Eye (tissue), 1 donor: ENCODE data around the gene IHH.
A peak's percentile ranks its signal among the peaks of the same experiment; 100 is the strongest.

Source experiments
- DNase-seq: peaks from one replicate; pipeline ENCODE4 v3.0.0-alpha.2; 2015

Gene IHH

DNA sequence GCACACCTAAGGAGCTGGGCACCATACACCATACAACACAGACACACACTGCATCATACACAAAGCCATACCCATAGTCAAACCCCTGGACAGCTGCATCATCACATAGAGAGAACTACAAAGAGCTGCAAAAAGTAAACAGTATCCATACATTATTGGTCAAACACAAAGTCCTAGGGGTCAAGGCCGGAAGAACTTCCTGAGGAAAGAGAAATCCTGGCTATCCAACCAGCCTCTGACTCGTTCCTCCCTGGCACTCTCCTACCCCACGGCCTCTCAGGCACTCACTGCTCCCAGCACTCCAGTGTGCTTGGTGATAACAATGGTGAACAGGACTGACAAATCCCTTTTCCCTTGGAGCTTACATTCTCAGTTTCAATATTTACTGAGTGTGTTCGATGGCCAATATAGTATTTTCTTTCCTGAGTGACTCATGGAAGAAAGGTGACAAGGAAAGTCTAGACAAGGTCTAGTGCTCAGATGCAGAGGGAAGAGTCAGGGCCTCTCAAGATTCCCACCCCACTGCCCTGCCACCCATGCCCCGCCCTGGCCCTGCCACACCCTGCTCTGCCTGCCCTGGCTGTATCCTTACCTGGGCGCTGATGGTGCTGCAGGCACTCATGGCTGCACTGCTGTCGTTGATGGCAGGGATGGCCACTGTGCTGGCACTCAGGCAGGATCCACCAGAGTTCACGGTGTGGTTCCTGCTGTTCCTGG lies 22.8 kb downstream of the IHH start:
- no peak for DNase-seq

DNA sequence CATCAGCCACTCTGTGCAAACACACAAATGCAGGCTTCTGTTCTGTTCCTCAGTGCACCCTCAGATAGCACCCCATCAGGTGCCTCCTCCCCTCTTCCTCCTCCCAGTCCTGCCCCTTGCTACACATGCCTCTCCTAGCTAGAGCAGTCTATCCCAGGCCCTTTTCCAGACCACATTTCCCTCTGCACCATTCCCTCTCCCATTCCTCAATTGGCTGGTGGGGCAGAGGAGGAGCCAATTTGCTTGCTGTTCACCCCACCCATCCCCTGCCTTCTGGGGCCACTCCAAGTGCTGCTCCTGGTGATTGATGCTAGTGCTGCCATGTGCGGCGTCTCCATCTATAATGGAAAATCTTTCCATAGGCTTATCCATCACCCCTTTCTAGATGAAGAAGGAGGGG lies 24.8 kb downstream of the IHH start:
- no peak for DNase-seq

DNA sequence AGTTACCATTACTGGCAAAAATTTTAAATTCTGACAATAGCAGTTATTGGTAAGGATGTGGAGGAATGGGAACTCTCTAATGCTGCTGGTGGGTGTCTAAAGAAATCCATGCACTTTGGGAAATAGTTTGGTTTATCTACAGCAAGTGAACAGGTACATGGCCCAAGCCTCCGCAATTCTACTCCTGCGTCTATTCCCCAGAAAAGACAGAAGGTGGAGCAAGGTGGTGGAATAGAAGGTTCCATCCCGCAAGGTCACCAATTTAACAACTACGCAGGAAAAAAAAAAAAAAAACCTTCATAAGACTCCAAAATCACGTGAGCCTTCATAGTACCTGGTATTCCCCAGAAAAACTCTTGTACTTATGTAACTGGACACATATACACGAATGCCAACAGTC lies 25.9 kb downstream of the IHH start:
- DNase-seq: no peak

DNA sequence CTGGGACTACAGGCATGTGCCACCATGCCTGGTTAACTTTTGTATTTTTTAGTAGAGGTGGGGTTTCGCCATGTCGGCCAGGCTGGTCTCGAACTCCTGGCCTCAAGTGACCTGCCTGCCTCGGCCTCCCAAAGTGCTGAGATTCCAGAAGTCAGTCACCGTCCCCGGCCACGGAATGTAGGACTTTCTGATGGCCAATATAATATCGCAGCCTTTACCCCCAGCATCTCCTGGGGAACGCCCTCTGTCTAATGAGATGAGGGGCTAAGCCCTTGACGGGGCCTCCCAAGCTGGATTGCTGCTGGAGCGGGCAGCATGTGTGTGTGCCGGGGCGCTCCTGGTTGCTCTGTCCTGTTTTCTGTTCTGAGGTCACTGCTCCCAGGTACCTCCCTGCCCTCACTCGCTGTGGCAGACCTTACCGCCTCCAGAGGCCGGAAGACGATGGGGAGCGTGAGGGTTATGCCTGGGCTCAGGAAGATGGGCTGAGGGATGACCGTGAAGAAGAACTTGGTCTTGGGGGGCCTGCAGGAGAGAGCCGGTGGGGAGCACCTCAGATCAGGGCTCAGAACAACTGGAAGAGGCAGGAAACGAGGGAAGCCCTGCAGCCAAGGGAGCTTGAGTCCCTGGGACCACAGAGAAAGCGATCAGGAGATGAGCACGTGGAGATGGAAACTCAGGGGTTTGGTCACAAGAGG lies 28.5 kb downstream of the IHH start:
- no peak for DNase-seq

DNA sequence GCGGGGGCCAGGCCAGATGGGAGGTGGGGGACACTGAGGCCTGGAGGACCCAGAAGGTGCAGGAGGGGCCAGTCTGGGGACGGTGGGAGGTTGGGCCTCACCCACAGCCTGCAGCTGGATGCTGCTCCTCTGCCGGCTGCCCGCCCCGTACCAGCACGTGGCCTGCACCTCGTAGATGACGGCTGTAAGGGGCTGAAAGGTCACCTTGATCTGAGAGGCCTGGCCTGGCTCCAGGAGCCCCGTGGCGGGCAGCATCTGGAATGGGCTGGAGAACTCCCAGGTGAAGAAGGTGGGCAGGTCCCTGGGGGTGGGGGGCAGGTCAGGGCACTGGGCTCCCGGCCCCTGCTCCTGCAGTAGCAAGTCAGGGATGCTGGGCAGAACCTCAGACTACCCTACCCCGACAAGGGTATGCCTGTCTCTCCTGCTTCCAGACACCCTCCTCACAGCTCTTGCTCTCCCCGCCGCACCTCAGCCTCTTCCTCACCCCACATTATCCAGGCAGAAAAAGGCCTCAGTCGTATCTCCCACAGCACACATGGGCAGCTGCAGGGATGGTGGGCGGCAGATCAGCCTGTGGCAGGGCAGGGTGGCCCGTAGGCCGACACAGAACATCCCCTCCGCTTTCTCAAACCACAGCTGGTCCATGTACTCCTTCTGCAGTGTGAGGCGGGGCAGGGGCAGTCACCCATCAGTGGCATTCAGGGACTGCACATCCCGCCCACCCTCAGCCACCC lies 29.5 kb downstream of the IHH start:
- DNase-seq: no peak

DNA sequence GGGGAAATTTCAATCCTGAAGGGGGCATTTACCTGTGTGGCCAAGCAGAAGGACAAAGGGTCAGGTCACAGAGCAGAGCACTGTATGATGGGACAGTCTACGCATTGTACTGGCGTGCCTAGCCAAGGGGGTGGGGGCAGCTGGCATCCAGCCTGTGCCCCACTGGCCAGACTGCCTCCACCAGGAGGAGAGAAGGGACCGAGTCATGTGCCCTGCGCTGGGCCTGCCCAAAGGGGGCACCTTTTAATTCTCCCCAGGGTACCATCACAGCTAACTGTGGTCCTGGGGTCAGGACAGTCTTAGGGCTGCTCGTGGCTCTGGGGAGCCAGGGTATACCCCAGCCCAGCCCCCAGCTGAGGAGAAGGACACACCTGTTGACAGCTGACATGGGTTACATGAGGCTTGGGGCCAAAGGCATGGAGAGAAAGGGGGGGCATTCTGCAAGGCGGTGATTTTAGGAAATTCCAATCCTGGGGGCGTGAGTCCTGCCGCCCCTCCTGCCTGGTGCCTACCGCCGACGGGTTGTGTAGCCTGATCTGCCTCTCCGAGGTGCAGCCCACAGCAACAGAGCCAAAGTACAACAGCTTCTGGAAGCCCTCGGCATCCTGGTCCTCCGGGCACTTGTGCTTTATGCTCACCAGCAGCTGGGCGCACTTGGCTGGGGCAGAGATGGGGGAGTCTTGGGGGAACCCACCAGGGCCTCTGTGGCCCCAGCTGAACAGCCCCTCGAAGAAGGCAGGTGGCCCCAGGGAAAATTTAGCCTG lies 30.4 kb downstream of the IHH start:
- DNase-seq: no peak

DNA sequence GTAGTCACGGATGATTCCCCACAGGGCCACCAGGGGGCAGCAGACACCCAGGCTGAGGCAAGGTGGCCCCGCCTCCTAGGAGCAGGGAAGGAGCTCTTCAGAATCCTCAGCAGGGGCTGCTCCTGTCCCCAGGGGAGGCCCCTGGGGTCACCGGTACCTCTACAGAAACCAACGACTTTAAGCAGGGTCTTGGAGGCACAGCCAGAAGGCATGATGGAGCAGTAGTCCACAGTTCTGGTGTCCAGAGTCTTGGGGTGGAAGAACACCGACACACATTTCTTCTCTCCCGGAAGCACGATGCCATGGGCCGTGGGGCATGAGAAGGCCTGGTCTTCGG lies 30.9 kb downstream of the IHH start:
- peak; percentile 90 for DNase-seq

DNA sequence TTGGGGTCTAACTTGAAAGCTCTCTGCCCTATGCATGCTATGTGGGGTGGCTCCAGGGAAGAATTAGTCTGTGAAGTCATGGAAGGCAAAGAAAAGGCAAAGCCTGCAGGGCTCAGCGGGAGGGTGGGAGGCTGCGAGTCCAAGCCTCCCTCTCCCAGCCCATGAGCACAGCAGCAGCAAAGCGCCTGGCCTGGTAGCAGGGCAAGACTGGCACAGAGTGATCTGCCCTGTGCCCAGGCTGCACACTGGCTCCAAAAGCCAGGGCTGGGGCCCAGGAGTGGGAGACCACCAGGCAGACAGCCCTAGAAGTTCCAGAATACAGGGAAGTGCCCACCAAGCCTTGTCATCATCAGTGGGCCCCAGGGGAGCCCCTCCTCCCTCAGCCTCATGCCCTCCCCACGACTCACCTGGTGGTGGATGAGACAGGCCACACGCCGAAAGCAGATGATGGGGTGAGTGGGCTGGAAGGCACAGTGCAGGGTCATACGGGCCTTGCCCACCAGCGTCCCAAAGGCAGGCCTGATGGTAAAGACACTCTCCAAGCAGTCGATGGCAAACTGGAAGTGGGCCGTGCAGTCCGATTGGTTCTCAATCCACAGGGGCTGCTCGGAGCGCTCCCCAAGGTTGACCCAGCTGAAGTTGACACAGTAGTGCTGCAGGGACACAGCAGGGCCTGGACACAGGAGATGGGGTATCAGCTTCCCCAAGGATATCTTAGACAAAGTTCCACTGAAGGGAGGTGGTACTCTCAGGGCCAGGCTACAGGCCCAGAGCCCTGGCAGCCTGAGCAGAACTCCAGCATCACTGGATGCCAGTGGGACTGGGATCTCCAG lies 31.5 kb downstream of the IHH start:
- no peak for DNase-seq

DNA sequence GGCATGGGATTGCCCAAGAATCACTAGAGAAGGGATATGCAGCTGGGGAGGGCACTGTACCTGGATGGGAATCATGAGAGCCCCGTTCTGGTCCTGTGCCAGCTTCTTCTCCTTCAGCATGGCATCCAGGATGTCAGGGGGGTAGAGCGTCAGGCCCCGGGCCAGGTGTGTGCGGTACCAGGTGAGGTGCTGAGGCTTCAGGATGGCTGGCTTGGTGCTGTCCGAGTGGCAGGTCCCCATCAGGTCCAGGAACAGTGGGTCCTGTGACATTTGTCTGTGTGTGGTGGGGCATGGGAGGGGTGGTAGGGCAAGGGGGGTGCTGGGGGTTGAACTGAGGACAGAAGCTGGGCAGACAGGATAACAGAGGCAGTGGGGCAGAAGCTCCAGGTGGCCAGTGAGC lies 32.6 kb downstream of the IHH start:
- no peak for DNase-seq

DNA sequence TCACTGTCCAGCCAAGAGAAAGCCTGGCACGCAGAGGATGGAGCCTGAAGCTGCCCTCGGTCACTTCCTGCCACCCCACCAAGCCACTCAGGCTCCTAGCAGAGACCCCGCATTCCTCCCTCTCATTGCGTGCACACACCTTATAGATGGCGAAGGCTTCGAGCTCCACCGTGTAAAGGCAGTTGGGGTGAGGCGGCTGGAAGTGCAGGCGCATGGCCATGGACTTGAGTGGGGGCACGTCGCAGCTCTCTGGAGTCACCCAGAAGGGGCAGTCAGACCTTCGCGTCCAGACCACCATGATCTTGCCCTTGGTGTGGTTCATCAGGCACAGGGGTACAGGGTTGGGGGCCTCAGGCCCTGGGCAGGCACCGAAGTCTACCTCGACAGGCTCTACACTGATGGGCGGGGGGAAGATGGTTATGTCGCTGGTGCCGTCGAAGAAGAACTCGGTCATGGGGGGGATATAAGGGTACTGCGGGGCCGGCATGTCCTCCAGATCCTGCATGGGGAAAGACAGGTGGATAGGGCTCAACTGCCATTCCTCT lies 33.1 kb downstream of the IHH start:
- DNase-seq: no peak

DNA sequence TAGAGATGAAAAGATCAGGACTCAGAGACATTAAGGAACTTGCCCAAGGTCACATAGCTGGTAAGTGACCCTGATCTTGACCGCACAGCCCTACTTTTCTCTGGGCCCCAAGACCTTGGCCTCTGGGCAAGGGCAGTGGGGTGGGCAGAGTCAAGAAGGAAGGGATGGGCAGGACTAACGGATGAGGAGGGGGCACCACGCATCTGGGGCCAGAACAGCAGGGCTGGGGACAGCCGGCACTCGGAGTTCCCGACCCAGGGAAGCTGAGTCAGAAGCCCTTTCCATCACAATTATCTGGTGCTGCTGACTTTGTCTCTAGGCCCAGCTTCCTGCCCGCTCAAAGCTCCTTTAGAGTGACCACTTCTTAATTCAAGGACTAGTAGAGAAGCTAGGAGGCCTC lies 33.8 kb downstream of the IHH start:
- DNase-seq: no peak

DNA sequence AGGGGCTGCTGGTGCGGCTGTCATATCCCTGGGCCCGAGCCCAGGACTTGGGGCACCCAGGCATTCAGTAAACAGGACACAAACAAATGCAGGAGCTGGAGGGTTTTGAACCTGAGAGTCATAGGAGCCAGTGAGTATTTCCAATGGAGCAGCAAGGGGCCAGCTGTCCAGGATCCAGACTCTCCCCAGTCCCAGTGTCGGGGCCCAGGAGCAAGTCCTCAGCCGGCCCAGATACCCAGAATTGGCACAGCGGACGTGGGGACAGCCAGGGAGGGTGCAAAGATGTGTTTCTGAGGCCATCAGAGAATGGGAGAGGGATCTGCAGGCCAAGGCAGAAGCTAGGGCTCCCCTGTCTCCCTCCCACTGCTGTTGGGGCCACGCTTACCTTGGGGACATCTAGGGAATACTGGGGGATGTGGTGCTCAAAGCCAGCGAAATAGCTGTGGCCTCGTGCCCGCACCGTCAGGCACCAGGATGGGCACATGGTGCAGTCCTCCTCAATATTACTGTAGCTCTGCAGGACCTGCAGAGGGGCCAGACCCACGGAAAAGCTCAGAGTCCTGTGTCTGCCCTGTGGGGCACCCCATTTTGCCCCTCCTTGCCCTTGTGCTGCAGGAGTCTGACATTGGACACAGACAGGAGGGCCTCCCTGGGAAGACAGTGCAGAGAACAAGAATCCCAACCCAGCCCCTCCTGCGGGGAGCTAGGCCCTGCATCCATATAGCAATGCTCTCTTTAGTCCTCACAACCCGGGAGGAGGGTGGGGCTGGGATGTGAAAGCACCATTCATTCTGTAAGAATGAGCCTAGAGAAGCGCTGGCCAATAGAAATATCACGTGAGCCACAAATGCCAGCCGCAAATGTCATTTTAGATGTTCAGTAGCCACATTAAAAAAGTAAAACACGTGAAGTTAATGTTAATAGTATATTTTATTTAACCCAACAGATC lies 34.8 kb downstream of the IHH start:
- DNase-seq: no peak

DNA sequence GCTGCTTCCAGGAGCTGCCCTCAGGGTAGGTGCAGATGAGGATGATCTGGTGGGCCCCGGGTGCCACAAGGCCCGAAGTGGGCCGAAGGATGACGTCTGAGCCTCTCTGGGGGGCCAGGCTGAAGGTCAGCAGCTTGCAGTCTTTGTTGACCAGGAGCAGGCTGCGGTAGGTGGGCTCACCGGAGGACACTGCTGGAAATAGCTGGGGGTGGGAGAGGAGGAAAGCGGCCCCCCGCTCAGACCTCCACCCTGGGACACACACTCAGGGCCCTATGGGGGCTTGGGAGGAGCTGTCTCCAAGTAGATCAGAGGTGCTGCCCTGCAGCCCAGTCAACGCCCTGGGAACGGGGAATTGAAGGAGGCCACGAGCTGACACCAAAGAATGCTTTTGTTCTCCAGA lies 36.7 kb downstream of the IHH start:
- DNase-seq: peak; percentile 7

DNA sequence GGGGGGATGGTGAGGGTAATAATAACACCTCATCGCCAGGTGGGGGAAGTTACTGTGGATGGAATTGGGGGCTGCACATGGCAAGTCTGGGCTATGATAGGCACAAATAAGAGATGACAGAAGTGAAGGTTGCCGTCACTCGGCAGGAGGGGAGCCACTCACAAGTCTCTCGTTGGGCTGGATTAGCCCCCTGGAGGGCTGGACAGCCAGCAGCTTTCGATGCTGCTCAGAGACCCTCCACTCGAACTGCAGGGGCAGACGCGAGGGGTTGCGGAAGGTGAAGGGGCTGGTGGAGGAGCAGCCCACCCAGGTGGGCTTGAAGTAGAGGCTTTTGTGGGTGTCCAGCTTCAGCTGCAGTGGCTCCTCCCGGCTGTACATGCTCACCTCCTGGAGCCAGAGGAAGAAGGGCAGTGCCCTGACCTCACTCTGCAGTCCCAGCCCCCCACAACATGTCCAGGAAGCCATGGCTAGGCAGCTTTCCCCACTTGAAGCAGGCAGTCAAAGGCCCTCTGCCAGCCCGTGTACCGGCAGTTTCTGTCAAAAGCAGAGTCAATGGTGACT lies 37.6 kb downstream of the IHH start:
- no peak for DNase-seq

DNA sequence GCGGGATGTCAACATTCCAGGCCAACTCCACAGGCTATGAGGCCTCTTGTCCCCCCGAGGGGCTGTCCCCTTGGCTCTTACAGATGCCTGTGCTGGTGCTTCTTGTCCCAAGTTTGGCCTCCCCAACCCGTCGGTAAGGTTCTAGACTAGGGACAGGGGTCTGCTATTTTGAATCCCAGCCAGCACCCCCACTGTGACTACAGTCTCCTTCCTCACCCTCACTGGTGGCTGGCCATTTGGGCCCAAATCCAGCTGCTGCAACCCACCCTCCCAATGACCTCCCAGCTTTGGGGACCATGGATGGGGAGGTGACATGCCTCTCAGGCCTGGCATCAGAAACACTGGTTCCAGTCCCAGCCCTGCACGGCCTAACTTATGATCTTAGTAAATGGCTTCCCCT lies 38.1 kb downstream of the IHH start:
- no peak for DNase-seq

DNA sequence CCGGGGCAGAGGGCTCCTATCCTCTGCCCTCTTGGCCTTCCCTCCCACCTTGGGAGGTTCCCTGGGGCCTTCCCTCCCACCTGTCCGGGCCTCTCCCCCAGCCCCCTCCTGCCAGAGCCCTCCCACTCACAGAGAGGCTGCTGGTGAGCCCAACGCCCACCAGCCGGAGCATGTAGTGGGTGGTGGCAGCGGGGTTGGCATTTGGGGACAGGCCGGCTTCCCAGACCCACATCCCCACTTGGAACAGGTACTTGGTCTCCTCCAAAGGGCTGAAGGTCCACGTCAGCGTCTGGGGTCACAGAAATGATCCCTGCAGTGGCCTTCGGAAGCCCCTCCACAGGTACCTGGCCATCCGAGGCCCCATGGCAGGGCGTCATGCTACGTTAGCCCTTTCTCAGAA lies 38.7 kb downstream of the IHH start:
- DNase-seq: no peak

DNA sequence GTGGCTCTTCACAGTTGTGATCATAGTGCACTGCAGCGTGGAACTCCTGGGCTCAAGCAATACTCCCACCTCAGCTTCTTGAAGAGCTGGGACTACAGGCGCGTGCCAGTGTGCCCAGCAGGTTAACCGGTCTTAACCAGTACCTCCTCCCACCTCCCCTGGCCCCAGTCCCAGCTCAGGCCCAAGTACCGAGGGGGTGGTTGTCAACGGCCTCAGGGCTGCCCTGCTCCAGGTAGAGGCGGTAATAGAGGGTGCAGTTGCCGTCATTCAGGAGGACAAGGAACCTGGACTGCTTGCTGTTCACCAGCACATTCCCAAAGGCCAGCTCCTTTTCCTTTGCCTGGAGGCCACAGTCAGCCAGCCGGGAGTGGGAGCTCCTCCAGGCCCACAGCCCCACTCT lies 39.1 kb downstream of the IHH start:
- no peak for DNase-seq

DNA sequence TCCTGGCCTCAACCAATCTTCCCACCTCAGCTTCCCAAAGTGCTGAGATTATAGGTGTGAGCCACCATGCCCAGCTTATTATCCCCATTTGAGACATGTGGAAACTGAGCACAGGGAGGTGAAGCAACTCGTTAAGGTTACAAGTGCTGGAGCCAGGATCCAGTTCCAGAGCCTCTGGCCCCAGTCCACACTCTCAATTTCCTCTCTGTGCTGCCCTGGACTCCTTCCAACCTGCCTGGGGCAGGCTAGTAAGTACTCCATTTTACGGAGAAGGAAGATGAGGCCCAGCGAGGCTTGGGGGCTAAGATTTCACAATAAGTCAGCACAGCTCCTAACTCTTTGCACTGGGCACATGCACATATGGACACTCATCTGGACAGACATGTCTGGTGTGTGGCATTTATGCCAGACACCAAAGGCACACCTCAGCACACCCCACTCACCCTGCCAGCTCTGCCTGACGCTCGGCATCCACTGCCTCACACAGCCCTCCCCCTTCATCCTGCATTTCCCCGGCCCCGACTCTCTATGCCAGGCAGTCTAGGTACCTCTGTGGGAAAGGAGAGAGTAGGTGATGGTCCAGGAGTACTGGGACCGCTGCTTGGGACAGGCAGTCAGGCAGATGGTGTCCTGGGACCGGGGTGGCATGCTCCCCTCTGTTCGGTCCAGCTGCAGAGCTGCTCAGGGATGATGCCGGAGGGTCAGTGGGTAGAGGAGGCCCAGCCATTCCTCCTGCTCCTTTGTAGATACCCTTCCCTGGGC lies 39.9 kb downstream of the IHH start:
- DNase-seq: no peak

DNA sequence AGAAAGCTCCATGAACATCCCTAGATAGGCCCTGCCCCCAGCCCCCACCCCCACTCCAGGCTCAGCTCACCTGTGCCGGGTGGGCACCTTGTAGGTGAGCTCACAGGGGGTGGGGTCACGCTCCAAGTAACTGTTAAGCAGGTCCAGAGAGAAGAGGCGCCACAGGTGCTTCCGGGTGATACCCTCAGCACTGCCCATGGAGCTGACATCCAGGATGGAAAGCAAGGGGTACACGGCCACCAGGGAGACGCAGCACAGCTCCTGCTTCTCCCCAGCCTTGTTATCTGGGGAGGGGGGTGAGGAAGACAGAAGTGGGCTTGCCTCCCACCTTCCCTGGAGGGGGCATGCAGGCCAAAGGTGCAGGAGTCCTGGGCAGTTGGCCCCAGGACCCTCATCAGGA lies 41.3 kb downstream of the IHH start:
- no peak for DNase-seq

DNA sequence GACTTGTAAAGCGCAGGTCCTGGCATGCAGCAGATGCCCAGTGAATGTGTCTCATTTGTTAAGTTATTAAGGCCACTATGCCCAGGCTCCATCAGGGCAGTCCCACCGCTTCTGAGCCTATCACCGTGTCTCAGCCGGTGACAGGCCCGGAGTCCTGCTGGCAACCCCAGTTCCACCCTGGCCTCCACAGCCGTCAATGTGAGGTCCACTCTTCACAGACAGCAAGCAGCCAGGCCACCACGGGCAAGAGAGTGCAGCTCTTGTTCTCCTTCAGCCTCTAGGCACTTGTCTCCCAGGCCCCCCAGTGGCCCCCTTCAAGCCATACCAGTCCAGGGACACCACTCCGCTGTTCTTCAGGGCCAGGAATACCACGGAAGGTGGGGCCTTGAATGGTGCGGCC lies 42.0 kb downstream of the IHH start:
- DNase-seq: no peak
